HG03039 (cell line): Measurements from ENCODE around the gene ATXN7L3.
"Not testable (repeated sequence)": the region's sequence is repeated elsewhere in the genome, so short reads cannot be mapped to it uniquely, and the experiment has no call there.

Experiments used
- ATAC-seq: cut with Tn5 transposase; IDR thresholded peaks from one replicate; pipeline ENCODE4 v1.9.1; 2021; ENCODE audit warnings: mild to moderate bottlenecking, moderate library complexity; ENCODE audit not compliant: unreplicated experiment

ATXN7L3 gene, protein sequence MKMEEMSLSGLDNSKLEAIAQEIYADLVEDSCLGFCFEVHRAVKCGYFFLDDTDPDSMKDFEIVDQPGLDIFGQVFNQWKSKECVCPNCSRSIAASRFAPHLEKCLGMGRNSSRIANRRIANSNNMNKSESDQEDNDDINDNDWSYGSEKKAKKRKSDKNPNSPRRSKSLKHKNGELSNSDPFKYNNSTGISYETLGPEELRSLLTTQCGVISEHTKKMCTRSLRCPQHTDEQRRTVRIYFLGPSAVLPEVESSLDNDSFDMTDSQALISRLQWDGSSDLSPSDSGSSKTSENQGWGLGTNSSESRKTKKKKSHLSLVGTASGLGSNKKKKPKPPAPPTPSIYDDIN

DNA sequence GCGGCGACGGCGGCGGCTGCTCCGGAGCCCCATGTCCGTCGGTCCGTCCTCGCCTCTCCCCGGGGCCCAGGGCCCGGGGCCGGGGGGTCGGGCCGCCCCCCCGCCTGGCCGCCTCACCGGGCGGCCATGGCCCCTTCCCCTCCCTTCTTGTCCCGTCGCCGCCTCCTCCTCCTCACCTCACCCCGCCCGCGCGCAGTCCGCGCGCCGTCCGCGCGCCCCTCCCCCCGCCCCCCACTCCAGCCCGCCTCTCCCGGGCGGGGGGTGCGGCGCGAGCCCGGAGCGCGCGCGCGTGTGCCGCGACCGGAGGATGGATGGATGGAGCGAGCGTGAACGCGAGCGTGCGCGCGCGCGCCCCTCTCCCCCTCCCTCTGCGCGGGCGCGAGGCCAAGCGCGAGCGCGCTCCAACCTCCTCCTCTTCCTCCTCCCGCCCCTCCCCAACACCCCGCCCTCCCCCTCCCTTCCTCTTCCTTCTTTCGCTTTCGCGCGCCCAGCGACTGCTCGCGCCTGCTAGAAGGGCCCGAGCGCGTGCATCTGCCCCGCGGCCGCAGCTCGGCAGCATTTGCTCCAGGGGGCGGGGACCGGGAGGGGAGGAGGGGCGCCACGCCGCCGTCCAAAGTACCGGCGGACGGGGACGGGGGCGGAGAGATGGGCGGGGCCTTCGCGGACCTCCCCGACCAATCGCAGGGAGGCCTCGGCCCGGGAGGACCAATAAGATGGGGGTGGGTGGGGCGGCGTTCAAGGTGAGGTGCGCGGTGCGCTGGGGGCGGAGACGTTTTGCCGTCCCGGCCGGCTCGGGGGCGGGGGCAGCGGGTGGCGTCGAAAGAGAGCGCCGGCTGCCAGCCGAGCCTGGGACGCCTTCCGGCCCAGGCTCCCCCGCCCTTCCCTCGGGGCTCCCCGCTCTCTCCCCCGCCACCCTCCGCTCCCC is at the start of gene ATXN7L3:
Gene ATXN7L3, minus strand, starts transcription at position 332 of the 925 bp plus-strand sequence. CDS start 1,814 bp downstream, outside the sequence.
- ATAC-seq, result peak; percentile 58

DNA sequence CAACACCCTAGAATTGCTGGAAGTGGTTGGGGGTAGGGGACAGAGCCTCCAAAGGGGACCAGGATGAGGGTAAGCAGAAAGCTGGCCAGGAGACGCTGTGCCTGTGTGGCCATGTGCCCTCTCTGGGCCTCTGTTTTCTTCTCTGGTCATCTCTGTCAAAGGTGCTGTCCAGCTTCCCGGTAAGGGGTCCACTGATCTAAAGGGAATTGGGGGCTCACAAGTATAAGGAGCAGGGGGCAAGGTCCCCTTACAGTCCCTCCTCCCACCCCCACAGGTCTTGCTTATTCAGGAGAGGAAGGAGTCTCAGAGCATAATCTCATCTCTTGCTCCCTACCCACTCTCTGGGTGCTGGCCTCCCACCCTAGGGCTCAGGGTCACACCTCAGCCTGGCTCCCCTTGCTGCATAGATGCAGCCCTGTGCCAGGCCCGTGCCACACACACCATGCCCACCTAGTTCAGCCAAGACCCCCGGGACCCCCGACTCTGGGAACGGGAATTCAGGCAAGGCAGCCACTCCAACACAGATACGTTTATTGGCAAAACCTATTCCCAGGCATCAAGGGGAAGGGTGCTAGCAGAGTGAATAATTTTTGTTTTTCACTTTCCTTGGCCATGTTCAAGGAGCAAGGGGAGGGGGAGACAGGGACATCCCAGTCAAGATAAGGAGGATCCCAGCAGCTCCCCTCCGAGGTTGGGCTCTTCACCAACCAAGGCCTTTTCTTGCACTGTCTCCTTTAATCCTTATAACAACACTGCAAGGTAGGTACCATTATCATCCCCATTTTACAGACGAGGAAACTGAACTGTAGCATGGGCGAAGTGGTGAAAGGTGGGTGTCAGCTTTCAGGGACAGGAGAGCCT is 48.4 kb upstream of the ATXN7L3 start:
- no peak for ATAC-seq

DNA sequence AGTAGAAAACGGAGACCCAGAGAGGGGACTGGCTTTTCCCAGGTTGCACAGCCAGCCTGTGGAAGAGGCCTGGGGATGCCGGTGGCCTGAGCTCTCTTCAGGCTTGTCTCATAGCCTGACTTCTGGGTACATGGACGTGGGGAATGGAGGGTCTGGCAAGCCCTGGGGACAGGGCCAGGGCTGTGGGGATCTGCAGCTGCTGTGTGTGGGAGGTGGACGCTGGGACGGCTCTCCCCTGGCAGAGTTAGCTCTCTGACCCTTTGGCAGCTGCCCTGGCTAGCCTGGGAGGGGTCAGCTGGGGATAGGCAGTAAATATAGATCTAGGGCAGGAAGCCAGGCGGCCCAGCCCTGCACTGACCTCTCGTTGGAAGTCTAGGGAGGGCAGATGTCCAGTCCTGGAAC is 47.8 kb upstream of the ATXN7L3 start:
- no peak for ATAC-seq

DNA sequence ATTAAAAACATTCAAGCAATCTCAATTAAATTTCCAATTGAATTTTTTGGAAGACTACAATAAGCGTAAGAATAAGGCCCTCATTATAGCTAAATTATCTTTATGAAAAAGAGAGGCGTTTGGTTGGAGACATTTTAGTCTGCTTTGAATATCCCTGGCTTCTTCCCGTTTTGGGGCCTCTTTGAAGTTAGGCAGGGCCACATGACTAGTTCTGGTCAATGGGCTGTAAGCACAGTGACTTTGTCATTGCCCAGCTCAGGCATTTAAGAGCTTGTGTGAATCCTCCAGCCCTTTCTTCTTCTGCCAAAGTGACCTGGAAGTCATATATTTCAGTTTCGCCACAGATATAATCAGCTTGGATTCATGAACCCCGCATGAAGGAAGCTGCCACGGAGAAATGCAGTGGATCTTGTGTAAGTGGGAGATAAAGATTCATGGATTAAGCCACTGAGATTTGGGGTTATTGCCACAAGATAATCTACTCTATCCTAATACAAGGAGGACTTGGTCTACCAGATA is 41.5 kb upstream of the ATXN7L3 start:
- no peak for ATAC-seq

DNA sequence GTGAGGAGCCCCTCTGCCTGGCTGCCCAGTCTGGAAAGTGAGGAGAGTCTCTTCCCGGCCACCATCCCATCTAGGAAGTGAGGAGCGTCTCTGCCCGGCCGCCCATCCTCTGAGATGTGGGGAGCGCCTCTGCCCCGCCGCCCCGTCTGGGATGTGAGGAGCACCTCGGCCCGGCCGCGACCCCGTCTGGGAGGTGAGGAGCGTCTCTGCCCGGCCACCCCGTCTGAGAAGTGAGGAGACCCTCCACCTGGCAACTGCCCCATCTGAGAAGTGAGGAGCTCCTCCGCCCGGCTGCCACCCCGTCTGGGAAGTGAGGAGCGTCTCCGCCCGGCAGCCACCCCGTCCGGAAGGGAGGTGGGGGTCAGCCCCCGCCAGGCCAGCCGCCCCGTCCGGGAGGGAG is 38.2 kb upstream of the ATXN7L3 start:
- ATAC-seq, result not testable (repeated sequence)

DNA sequence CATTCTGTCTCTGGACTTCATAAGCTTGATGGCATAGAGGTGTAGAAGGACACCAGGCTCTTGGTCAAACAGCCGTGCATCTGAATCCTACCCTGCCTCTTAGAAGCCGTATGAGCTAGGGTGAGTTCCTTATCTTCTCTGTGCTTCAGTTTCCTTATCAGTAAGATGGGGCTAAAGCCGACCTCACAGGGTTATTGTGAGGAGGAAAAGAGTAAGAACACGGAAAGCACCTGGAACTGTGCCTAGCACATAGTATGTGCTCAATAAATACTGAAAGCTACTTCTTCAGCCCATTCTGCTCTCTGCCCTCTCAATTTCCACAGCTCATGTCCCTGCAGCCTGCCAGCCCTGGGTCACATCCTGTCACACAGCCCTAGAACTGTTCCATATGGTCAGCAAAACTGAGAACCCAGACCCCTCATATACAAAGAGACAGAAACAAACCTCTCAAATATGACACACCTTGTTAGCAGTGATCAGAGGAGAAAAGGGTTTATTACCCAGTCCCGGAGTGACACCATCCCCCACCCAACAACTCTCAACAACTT is 36.8 kb upstream of the ATXN7L3 start:
- ATAC-seq, result no peak

DNA sequence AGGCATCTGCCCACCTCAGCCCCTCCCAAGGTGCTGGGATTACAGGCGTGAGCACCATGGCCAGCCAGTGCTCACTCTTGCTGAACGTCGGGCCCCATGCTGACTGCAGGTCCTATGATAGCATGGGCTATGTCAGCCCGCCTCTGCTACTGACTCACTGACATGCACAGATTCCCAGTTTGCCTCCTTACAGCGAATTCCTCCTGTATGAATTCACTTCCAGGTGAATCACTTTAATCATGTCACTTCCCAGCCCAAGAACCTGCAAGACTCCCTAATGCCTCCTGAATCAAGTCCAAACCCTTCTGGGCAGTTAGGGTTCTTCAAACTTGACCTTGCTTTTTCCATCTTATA is 35.9 kb upstream of the ATXN7L3 start:
- ATAC-seq, result no peak

DNA sequence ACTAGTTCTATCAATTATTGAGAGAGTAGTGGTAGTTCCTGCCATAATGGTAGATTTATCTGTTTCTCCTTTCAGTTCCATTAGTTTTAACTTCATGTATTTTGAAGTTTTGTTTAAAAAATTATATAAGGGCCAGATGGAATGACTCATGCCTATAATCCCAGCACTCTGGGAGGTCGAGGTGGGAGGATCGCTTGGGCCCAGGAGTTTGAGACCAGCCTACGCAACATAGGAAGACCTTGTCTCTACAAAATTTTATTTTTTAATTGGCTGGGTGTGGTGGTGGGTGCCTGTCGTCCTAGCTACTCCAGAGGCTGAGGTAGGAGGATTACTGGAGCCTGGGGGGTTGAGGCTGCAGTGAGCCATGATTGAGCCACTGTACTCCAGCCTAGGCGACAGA is 33.9 kb upstream of the ATXN7L3 start:
- no peak for ATAC-seq

DNA sequence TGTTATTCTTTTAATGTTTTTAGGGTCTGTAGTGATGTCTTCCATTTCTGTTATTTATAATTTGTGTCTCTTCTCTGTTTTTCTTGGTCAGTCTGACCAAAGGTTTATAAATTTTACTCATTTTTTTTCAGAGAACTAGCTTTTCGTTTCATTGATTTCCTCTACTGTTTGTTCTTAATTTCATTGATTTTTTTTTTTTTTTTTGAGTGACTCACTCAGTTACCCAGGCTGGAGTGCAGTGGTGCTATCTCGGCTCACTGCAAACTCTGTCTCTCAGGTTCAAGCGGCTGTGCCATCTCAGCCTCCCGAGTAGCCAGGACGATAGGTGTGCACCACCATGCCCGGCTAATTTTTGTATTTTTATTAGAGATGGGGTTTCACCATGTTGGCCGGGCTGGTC is 32.4 kb upstream of the ATXN7L3 start:
- ATAC-seq, result no peak

DNA sequence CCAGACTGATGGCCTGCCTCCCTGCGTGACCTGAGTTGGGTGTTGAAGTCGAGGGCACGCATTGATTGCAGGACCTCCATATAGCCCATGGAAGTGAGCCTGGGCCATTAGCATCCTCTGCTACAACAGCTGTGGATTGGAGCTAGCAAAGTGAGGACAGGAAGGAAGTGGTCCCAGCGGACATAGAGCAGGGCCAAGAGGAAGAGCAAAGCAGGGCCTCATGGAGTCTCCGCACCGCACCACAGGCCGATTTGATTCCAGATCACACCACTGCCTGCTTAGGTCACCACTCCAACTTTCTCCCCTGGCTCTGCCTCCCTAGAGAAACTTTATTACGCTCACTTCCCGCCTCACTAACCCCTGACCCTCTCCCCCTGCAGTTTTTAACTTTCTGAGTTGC is 30.5 kb upstream of the ATXN7L3 start:
- ATAC-seq, result no peak

DNA sequence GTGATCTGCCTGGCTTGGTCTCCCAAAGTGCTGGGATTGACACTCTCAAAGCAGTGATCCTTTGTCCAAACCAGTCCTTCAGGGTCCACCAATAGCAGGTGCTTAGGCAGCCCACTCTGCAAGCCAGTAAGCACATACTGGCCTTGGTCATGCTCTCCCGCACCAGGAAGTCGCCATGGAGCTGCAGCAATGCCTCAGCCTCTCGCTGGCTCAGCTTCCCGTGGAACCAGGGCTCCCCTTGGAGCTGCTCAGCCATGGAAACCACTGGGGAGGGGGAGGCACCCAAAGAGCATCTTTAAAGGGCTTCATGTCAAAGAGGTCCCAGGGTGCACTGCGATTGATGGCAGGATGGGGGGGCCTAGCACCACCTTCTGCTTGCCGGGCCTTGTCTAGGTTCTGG is 29.4 kb upstream of the ATXN7L3 start:
- ATAC-seq, result no peak

DNA sequence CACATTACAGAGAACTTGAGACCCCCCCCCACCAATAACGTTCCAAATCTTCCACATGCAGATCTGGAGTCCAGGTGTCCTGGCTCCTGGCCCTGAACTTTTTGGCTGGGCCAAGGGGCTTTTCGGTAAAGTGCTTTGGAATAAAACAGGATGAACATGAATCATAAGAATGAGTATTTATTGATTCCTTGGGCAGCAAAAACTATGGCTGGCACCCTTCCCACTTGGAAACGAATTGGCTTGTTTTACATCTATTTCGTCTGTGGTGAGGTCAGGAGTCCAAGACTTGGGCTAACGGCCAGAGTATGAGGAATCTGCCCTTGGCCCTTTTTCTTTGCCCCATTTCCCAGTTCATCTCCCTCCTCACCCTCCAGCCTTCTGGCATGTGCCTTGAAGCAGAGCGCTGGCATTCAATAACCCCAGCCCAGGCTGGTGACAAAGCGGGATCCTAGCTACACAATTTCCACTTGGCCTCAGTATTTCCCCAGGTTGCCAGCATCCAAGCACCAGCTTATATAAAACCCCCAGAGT is 23.9 kb upstream of the ATXN7L3 start:
- ATAC-seq, result no peak

DNA sequence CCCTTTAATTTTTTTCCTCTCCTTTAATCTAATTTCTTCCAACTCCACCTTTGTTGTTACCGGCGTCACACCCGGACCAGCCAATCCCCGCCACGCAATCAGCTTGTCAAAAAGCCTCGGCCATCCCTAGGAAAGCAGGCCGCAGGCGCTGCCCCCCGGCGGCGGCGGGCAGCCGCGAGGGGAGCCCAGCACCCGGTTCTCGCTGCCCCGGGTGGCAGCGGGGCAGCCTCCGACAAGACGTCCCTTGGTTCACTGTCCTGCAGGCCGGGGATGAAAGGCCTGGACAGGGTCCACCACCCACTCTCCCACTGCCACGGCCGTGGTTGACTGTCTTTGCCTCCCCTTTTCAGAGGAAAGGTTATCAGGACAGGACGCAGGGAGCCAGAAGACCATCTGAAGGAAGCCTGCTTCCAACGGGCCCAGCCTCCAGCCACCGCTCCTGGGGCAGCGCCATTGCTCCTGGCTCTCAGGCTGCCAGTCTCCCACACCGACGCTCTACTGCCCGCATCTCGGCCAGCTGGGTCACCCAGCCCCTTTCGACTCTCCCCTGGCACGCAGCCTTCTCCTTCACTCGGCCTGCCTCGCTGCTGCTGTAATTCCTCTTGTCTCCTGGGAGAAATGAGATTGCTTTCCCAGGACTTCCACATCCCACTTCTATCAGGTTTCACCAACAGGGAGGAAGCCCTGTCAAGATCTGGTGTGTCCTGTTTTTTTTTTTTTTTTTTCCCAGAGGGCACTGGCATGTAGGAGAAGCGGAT is 22.6 kb upstream of the ATXN7L3 start:
- ATAC-seq, result no peak

DNA sequence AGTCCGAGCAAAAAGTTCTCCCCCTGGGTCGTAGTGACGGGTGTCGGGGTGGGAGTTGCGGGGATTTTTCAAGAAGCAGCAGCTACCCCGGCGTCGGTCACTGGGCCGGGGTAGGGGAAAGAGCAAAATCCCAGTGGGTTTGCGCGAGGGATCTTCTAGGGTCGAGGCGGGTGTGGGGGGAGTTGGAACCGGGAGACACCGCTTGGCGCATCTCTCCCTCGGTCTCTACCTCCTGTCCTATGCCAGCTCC is 22.1 kb upstream of the ATXN7L3 start:
- no peak for ATAC-seq

DNA sequence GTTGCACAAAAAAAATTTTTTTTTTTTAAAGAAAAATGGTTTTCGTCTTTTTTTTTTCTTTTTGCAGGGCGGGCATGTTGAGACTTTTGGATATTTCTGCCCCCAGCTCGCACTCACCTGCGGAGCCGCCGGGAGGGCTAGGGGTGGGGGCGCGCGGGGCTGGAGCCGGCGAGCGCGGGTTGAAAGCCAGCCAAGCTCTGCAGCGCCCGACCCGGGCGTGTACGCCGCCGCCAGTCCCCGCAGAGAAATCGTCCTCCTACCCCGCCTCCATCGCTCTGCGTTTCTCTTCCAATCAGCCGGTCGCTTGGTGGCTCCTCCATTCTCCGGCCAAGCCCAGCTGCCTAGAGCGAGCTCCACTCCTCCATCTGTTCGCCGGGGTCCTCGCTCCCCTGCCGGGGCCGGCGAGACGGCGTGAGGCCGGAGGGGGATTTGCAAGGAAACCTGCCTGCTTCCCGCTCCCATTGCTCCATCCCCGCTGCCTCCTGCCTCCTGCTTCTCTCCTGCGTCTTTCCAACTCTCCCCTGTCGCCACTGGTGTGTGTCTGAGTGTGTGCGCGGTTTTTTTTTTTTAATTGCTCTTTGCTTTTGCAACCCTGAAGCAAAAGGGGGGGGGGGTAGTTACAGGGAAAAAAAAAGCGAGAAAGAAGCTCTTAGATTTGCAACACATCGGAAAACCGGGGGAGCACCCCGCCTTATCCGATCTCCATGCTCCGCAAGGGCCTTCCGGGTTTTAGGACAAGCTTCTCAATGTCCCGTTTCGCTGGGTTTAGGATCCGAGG is 21.6 kb upstream of the ATXN7L3 start:
- ATAC-seq, result no peak

DNA sequence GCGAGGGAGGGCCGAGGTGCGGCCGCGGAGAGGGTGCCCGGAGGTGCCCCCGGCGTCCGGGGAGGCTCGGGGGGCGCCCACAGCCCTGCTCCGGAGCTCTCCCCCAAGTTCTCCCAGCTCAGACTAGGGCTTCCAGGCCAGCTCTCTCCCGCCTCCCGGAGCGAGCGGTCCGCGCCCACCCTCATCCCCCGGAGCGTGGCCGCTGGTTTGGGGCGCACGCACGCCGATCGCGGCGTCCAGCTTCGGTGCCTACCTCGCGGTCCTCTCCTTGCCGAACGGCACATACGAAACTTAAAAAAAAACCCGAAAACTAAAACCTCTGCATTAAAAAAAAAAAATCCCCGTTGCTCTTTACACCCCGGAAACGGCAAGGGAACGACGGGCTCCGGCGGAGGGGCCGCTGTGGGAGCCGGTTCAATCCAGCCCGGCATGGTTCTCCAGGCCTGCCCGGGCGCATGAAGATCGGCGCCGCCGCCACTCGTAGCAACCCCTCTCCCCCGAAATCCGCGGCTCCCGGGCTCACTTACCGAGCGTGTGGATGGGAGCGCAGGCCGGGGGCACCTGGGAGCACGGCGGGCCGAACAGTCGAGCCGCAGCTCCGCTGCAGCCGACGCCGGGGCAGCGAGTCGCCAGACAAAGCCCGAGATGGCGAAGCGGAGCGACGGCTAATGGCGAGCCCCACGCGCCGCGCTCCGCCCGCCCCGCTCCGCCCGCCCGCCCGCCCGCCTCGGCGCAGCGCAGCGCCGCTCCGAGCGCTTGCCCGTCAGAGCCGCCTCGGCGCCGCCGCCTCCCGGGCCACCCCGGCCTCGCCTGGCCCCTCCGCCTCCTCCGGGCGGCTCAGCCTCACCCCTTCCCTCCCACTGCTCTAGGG is 20.8 kb upstream of the ATXN7L3 start:
- peak; percentile 3 for ATAC-seq

DNA sequence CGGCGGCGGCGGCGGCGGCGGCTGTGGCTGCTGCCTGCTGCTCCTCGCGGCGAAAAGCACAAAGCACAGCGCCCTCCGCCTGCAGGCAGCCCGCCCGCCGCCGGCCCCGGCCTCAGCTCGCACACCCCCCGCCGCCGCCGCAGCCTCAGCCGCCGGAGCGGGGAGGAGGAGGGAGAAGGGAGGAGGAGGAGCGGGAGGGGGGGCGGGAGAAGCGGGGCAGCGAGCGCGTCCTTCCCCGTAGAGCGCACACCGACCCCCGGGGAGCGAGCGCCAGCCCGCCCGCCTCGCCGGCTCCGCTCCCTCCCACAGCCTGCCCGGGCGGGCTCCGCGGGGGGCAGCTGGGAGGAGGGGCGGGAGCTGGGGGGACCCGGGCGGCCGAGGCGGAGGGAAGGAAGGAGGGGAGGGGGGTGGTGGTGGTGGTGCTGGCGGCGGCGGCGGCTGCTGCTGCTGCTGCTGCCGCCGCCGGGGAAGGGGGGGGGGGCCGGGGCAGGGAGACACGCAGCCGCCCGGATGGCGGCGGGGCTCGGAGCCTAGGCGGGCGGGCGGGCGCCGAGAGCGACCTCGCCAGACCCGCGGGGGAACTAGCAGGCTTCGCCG is 20.0 kb upstream of the ATXN7L3 start, which contains the start of gene UBTF:
Gene UBTF, minus strand, starts transcription at position 60 of the 597 bp plus-strand sequence. CDS start 1,446 bp downstream, outside the sequence.
- ATAC-seq, result peak; percentile 11
